Measurements from ENCODE around the gene RAB5A. TPM values are rescaled to one million over a fixed set of nuclear protein-coding genes. Genes with fewer than 3 reads are reported as not detected.
"Not testable (repeated sequence)": the region's sequence is repeated elsewhere in the genome, so short reads cannot be mapped to it uniquely, and the experiment has no call there.

RAB5A gene
- total RNA-seq, 4 donors from 2014 or later: 59.2 to 88.3 (median 78.4) TPM

- H3K36me3 ChIP-seq: peaks cover 0 to 43% of the 10 kb centered on the region in 2 donors
- no peak overlapping the region for H3K27ac ChIP-seq
- WGBS, 2 donors (ENCODE audit: low coverage in 1 of 2): 93 to 100% methylated on average over 1 to 4 of the region's 4 CpGs
- H3K4me3 ChIP-seq: no peak overlapping the region
- H3K9me3 ChIP-seq: no peaks in the 10 kb centered on the region
- TF ChIP-seq POLR2A (IDR thresholded peaks at IDR 0.05): no peak
- TF ChIP-seq POLR2AphosphoS5 (IDR thresholded peaks at IDR 0.05): no peak
- TF ChIP-seq EP300 (IDR thresholded peaks at IDR 0.05): no peak
- no peak for TF ChIP-seq CTCF (IDR thresholded peaks at IDR 0.05)
- H3K27me3 ChIP-seq: no peaks in the 10 kb centered on the region
- ATAC-seq: no peak
- H3K4me1 ChIP-seq: peaks cover 0 to 72% (median 0%) of the 10 kb centered on the region in 3 donors
These were observed 7.8 kb downstream of the RAB5A start for GRCh38 chr3:19954676-19955075.

GRCh38 chr3:19957354-19957753, 10.5 kb downstream of the RAB5A start:
- H3K36me3 ChIP-seq: peaks cover 0 to 37% of the 10 kb centered on the region in 2 donors
- ATAC-seq, H3K27me3 ChIP-seq, H3K9me3 ChIP-seq, H3K27ac ChIP-seq, H3K4me3 ChIP-seq: not testable (repeated sequence)
- H3K4me1 ChIP-seq: peaks cover 0 to 62% (median 0%) of the 10 kb centered on the region in 3 donors
- WGBS, 2 donors (ENCODE audit: low coverage in 1 of 2): 80 to 88% methylated on average over 1 to 8 of the region's 9 CpGs

- no peaks in the 10 kb centered on the region for H3K27me3 ChIP-seq
- no peaks in the 10 kb centered on the region for H3K9me3 ChIP-seq
- ATAC-seq: no peak
- peaks cover 0 to 57% (median 0%) of the 10 kb centered on the region in 3 donors for H3K4me1 ChIP-seq
- H3K27ac ChIP-seq: no peak overlapping the region
- TF ChIP-seq POLR2A (IDR thresholded peaks at IDR 0.05): no peak
- no peak for TF ChIP-seq EP300 (IDR thresholded peaks at IDR 0.05)
- no peak for TF ChIP-seq CTCF (IDR thresholded peaks at IDR 0.05)
- TF ChIP-seq POLR2AphosphoS5 (IDR thresholded peaks at IDR 0.05): no peak
- peaks cover 0 to 15% of the 10 kb centered on the region in 2 donors for H3K36me3 ChIP-seq
- H3K4me3 ChIP-seq: no peak overlapping the region
- 100% methylated on average over 1 to 2 of the region's 4 CpGs for WGBS, 2 donors (ENCODE audit: low coverage in 1 of 2)
These were observed 12.6 kb downstream of the RAB5A start for GRCh38 chr3:19959505-19959904.

- 76 to 77% methylated on average over 4 of the region's 4 CpGs for WGBS, 2 donors (ENCODE audit: low coverage in 1 of 2)
These were observed 13.8 kb downstream of the RAB5A start for GRCh38 chr3:19960696-19961095.

GRCh38 chr3:19961960-19962359, 15.1 kb downstream of the RAB5A start:
- H3K27me3 ChIP-seq: no peaks in the 10 kb centered on the region
- no peak overlapping the region for H3K27ac ChIP-seq
- no peaks in the 10 kb centered on the region for H3K9me3 ChIP-seq
- ATAC-seq: no peak
- peaks cover 0 to 46% (median 0%) of the 10 kb centered on the region in 3 donors for H3K4me1 ChIP-seq
- no peaks in the 10 kb centered on the region for H3K36me3 ChIP-seq
- no peak overlapping the region for H3K4me3 ChIP-seq
- TF ChIP-seq POLR2A (IDR thresholded peaks at IDR 0.05): no peak
- TF ChIP-seq POLR2AphosphoS5 (IDR thresholded peaks at IDR 0.05): no peak
- TF ChIP-seq EP300 (IDR thresholded peaks at IDR 0.05): no peak
- no peak for TF ChIP-seq CTCF (IDR thresholded peaks at IDR 0.05)
- 85 to 90% methylated on average over 2 to 4 of the region's 4 CpGs for WGBS, 2 donors (ENCODE audit: low coverage in 1 of 2)

More at GRCh38 chr3:19960696-19961095, 13.8 kb downstream of the RAB5A start:
- no peak for ATAC-seq
- Histone ChIP-seq H3K4me1 (peaks cover 0 to 52% (median 0%) of the 10 kb centered on the region in 3 donors), H3K4me3 (no peak overlapping the region), H3K27me3 (no peaks in the 10 kb centered on the region), H3K9me3 (no peaks in the 10 kb centered on the region), H3K36me3 (peaks cover 0 to 8% of the 10 kb centered on the region in 2 donors), H3K27ac (no peak overlapping the region)
- TF ChIP-seq CTCF (IDR thresholded peaks at IDR 0.05): no peak
- TF ChIP-seq POLR2A (IDR thresholded peaks at IDR 0.05): no peak
- no peak for TF ChIP-seq POLR2AphosphoS5 (IDR thresholded peaks at IDR 0.05)
- no peak for TF ChIP-seq EP300 (IDR thresholded peaks at IDR 0.05)
